HCT116 (cell line): ENCODE measurements around the gene CSNK2A1. TPM values are rescaled to one million over a fixed set of nuclear protein-coding genes. Genes with fewer than 3 reads are reported as not detected.
"Not testable (repeated sequence)": the region's sequence is repeated elsewhere in the genome, so short reads cannot be mapped to it uniquely, and the experiment has no call there.

Experiments
- ATAC-seq: fragments of 200-7000 bp; cut with Tn5 transposase; 2 replicates; pipeline ENCODE4 v1.9.1; 2020; ENCODE audit warnings: mild to moderate bottlenecking, moderate library complexity
- BruUV-seq: library from RNA; stranded (reverse); fragments of 400-500 nt; replicated peaks from 2 replicates; lab custom pipeline; 2021; lab: Mats Ljungman, UMichigan
- CTCF ChIA-PET: fragments of 300-600 bp; sonication (Branson Sonifier 250); formaldehyde crosslinking; loops from one replicate; lab custom pipeline; 2021; ENCODE audit warnings: antibody characterized with exemption; lab: Charles Lee
- POLR2A ChIA-PET: fragments of 300-600, 350-600 bp; sonication (Branson Sonifier 250); formaldehyde crosslinking; loops from one replicate; lab custom pipeline; 2021; ENCODE audit warnings: antibody characterized with exemption; lab: Charles Lee
- RAD21 ChIA-PET, 2 experiments: fragments of 300-600 bp; sonication (Branson Sonifier 250); formaldehyde crosslinking; loops; one replicate each; lab custom pipeline; 2023; ENCODE audit warnings: low total read pairs in 2 of 2; ENCODE audit not compliant: uncharacterized antibody in 2 of 2, unreplicated experiment in 2 of 2, low non-redundant PET in 1 of 2; lab: Charles Lee
- DNase-seq: peaks from one replicate; pipeline ENCODE4 v3.0.0-alpha.2; 2010; ENCODE audit warnings: low read depth, low spot score
- H2AFZ ChIP-seq: fragments of 200-600 bp; shearing (Covaris generic), sonication (generic); 2 replicates; pipeline ENCODE4 v1.6.1; 2017; ENCODE audit warnings: low read depth, mixed run types, mixed read lengths, antibody characterized with exemption, low read length; ENCODE audit not compliant: poor library complexity, severe bottlenecking
- H3K27ac ChIP-seq: 2 replicates; pipeline ENCODE4 v1.5.1; 2012; ENCODE audit warnings: low read depth, low read length
- H3K27me3 ChIP-seq: fragments of 200-600 bp; sonication (generic); 2 replicates; pipeline ENCODE4 v1.6.1; 2016; ENCODE audit warnings: mixed run types, low read length, mixed read lengths; ENCODE audit not compliant: insufficient read depth
- H3K36me3 ChIP-seq, 2 experiments: fragments of 200-500 bp in 1 of 2; fragments of 200-600 bp in 1 of 2; sonication (Bioruptor generic) in 1 of 2; sonication (generic) in 1 of 2; 2 replicates each; pipeline versions ENCODE4 v1.5.1 to v1.6.1; 2014 to 2016; ENCODE audit warnings: low read length in 2 of 2, inconsistent platforms in 1 of 2, mixed read lengths in 1 of 2, mixed run types in 1 of 2; ENCODE audit not compliant: insufficient read depth in 2 of 2, control insufficient read depth in 1 of 2
- H3K4me1 ChIP-seq, 2 experiments: fragments of 200-600 bp in 1 of 2; sonication (generic) in 1 of 2; 2 replicates each; pipeline versions ENCODE4 v1.5.1 to v1.6.1; 2012 to 2017; ENCODE audit warnings: low read length in 2 of 2, inconsistent platforms in 1 of 2, mild to moderate bottlenecking in 1 of 2, mixed read lengths in 1 of 2, mixed run types in 1 of 2, moderate library complexity in 1 of 2; ENCODE audit not compliant: insufficient read depth in 2 of 2, control insufficient read depth in 1 of 2
- H3K4me2 ChIP-seq: fragments of 200-600 bp; sonication (generic); 2 replicates; pipeline ENCODE4 v1.6.1; 2017; ENCODE audit warnings: mixed run types, low read length, mixed read lengths
- H3K4me3 ChIP-seq, 2 experiments: fragments of 200-600 bp in 1 of 2; sonication (generic) in 1 of 2; replicated peaks in 1 of 2; 2 replicates each; pipeline ENCODE4 v1.5.1; 2011 to 2016; ENCODE audit warnings: low read length in 2 of 2, control low read depth in 1 of 2, low read depth in 1 of 2, mild to moderate bottlenecking in 1 of 2, mixed read lengths in 1 of 2, mixed run types in 1 of 2
- H3K79me2 ChIP-seq: fragments of 200-600 bp; sonication (generic); 2 replicates; pipeline ENCODE4 v1.6.1; 2017; ENCODE audit warnings: mild to moderate bottlenecking, mixed run types, low read length, moderate library complexity, mixed read lengths; ENCODE audit not compliant: insufficient read depth
- H3K9ac ChIP-seq: fragments of 200-600 bp; sonication (generic); 2 replicates; pipeline ENCODE4 v1.6.1; 2016; ENCODE audit warnings: low read length, mixed read lengths
- H3K9me2 ChIP-seq: fragments of 200-600 bp; sonication (generic), shearing (Covaris generic); 2 replicates; pipeline ENCODE4 v1.6.1; 2017; ENCODE audit warnings: mixed run types, mild to moderate bottlenecking, moderate library complexity; ENCODE audit not compliant: insufficient read depth
- H3K9me3 ChIP-seq, 2 experiments: fragments of 200-500 bp in 1 of 2; fragments of 200-600 bp in 1 of 2; sonication (Bioruptor generic) in 1 of 2; sonication (generic) in 1 of 2; 2 replicates each; pipeline ENCODE4 v1.6.1; 2014 to 2017; ENCODE audit warnings: low read length in 2 of 2, mixed read lengths in 2 of 2, inconsistent platforms in 1 of 2, low read depth in 1 of 2, mild to moderate bottlenecking in 1 of 2, mixed run types in 1 of 2, moderate library complexity in 1 of 2; ENCODE audit not compliant: control insufficient read depth in 1 of 2, insufficient read depth in 1 of 2
- H4K20me1 ChIP-seq: fragments of 200-600 bp; sonication (generic), shearing (Covaris generic); 2 replicates; pipeline ENCODE4 v1.6.1; 2017; ENCODE audit warnings: mixed run types, mild to moderate bottlenecking, moderate library complexity; ENCODE audit not compliant: insufficient read depth
- ATF3 ChIP-seq: IDR thresholded peaks from 2 replicates; pipeline ENCODE4 v1.6.1; 2012
- CBX3 ChIP-seq: IDR thresholded peaks from 2 replicates; pipeline ENCODE4 v1.6.1; 2012; ENCODE audit warnings: low read depth
- CTCF ChIP-seq, 3 experiments: fragments of 200-600 bp in 1 of 3; sonication (generic) in 1 of 3; IDR thresholded peaks in 2 of 3; conservative IDR thresholded peaks in 1 of 3; 2 replicates each; pipeline ENCODE4 v1.5.1; 2012 to 2017; ENCODE audit warnings: low read depth in 2 of 3, low read length in 2 of 3, antibody characterized with exemption in 1 of 3, borderline replicate concordance in 1 of 3, control low read depth in 1 of 3, mild to moderate bottlenecking in 1 of 3, mixed read lengths in 1 of 3, mixed run types in 1 of 3, moderate library complexity in 1 of 3; ENCODE audit not compliant: insufficient read depth in 1 of 3
- EGR1 ChIP-seq: IDR thresholded peaks from 2 replicates; pipeline ENCODE4 v1.6.1; 2012; ENCODE audit warnings: low read depth
- ELF1 ChIP-seq: IDR thresholded peaks from 2 replicates; pipeline ENCODE4 v1.6.1; 2012; ENCODE audit warnings: low read depth, borderline replicate concordance
- FOSL1 ChIP-seq: IDR thresholded peaks from 2 replicates; pipeline ENCODE4 v1.6.1; 2012; ENCODE audit warnings: low read depth
- POLR2AphosphoS5 ChIP-seq: IDR thresholded peaks from 2 replicates; pipeline ENCODE4 v1.6.1; 2011; ENCODE audit warnings: mild to moderate bottlenecking, low read depth, low read length, moderate library complexity
- YY1 ChIP-seq: IDR thresholded peaks from 2 replicates; pipeline ENCODE4 v1.6.1; 2011; ENCODE audit warnings: low read length, low read depth, moderate library complexity, mild to moderate bottlenecking; ENCODE audit not compliant: insufficient replicate concordance; ENCODE audit errors: extremely low read depth
- ZBTB33 ChIP-seq: IDR thresholded peaks from 2 replicates; pipeline ENCODE4 v1.6.1; 2011; ENCODE audit warnings: mild to moderate bottlenecking, low read length, moderate library complexity; ENCODE audit not compliant: insufficient replicate concordance; ENCODE audit errors: extremely low read depth
- intact Hi-C: fragments of 100-400 bp; cut with micrococcal nuclease; formaldehyde crosslinking; loops from 2 replicates; pipeline ENCODE4 v1.10.0; 2022
- total RNA-seq: library from RNA; stranded (reverse); gene quantifications from one replicate; pipeline ENCODE4 v1.2.1, GENCODE V29; 2021; ENCODE audit not compliant: unreplicated experiment

CSNK2A1 gene
- total RNA-seq, 1 experiment from 2014 or later = 284 TPM

- TF ChIP-seq CTCF (IDR thresholded peaks at IDR 0.05 in 2 of 3, conservative IDR thresholded peaks at IDR 0.05 in 1 of 3; ENCODE audit: borderline replicate concordance in 1 of 3, insufficient read depth in 1 of 3, low read depth in 2 of 3, low read length in 2 of 3) = no peak
- TF ChIP-seq CBX3 = no peak
- TF ChIP-seq, all 23 proteins: peak for 0
Measured at GRCh38 chr20:458776-459175, 84.8 kb downstream of the CSNK2A1 start (continued).

GRCh38 chr20:454951-455350 lies 88.6 kb downstream of the CSNK2A1 start:
- Histone ChIP-seq H4K20me1 (peaks cover 8% of the 10 kb centered on the region; the same call in 1 of the 2 replicates), H3K27ac (no peak overlapping the region), H3K4me2 (no peak overlapping the region), H3K27me3 (no peaks in the 10 kb centered on the region), H3K9me3 (no peaks in the 10 kb centered on the region), H3K4me1 (no peaks in the 10 kb centered on the region), H3K79me2 (peaks cover 86% of the 10 kb centered on the region), H3K9ac (no peak overlapping the region), H3K36me3 (0 out of 4 replicates have a peak, but pooled peaks cover 0 to 2% of the 10 kb centered on the region in 2 experiments), H2AFZ (no peak overlapping the region), H3K9me2 (no peaks in the 10 kb centered on the region), H3K4me3 (no peak overlapping the region)
- ChIA-PET POLR2A (no interaction called here), RAD21 (no interaction called here), CTCF (no interaction called here)
- TF ChIP-seq EGR1 (no peak), YY1 (no peak), ELF1 (no peak), POLR2AphosphoS5 (no peak), ATF3 (no peak), ZBTB33 (no peak), FOSL1 (no peak)
- intact Hi-C loops = no loop called here
- ATAC-seq (no peak), DNase-seq (no peak)
- BruUV-seq = no TSS peak

GRCh38 chr20:452021-452420 lies 91.6 kb downstream of the CSNK2A1 start:
- H3K27ac ChIP-seq, H3K9me3 ChIP-seq, H3K27me3 ChIP-seq, H3K9ac ChIP-seq, DNase-seq, H3K9me2 ChIP-seq, POLR2A ChIA-PET, RAD21 ChIA-PET, H2AFZ ChIP-seq, H3K4me2 ChIP-seq, H3K36me3 ChIP-seq, H3K4me1 ChIP-seq, ATAC-seq, H3K4me3 ChIP-seq, H4K20me1 ChIP-seq, BruUV-seq, intact Hi-C loops: not testable (repeated sequence)
- H3K79me2 ChIP-seq = peaks cover 82% of the 10 kb centered on the region
- CTCF ChIA-PET = interaction anchor here (1.2 kb wide), 1 partner anchor 11 kb away, joined by 3 read pairs; no protein-coding TSS in a partner anchor
